ENCODE results near the gene RBMS3.

DNA sequence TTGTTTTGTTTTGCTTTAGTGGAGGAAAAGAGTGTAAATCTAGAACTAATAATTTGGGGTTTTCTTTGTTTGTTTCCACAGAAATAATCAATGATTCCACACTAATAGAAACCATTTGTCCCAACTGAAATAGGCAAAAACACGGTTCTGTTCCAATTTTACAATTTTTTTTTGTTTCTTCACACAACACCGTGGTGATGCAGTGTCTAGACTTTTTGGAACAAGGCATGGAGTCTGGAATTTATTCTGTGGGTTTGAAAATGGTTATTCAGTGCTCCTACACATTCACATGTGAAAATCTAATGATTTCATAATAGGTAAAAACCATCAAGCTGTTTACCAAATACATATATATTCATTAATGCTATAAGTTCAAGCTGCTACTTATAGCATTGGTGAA, 696.5 kb downstream of the RBMS3 start:
- TF ChIP-seq, protein P1, sequence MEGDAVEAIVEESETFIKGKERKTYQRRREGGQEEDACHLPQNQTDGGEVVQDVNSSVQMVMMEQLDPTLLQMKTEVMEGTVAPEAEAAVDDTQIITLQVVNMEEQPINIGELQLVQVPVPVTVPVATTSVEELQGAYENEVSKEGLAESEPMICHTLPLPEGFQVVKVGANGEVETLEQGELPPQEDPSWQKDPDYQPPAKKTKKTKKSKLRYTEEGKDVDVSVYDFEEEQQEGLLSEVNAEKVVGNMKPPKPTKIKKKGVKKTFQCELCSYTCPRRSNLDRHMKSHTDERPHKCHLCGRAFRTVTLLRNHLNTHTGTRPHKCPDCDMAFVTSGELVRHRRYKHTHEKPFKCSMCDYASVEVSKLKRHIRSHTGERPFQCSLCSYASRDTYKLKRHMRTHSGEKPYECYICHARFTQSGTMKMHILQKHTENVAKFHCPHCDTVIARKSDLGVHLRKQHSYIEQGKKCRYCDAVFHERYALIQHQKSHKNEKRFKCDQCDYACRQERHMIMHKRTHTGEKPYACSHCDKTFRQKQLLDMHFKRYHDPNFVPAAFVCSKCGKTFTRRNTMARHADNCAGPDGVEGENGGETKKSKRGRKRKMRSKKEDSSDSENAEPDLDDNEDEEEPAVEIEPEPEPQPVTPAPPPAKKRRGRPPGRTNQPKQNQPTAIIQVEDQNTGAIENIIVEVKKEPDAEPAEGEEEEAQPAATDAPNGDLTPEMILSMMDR (IDR thresholded peaks at IDR 0.05) = no peak
- TF ChIP-seq POLR2AphosphoS5 (IDR thresholded peaks at IDR 0.05) = no peak
